Coronary artery (tissue), 2 donors: ENCODE results near the gene BRPF1.

Experiments
- DNase-seq: peaks from one replicate; pipeline ENCODE4 v3.0.0-alpha.2; 2017; ENCODE audit warnings: low spot score
- H3K27ac ChIP-seq, 2 donors: fragments of 200-600 bp; sonication (generic); one replicate each; pipeline ENCODE4 v1.5.1; 2016 to 2019
- H3K4me3 ChIP-seq: fragments of 200-600 bp; sonication (generic); 2 replicates; pipeline ENCODE4 v1.5.1; 2016; ENCODE audit warnings: mild to moderate bottlenecking, moderate library complexity
- TF ChIP-seq, protein P1 (sequence below): fragments of 200-600 bp; sonication (generic); IDR thresholded peaks from one replicate; pipeline ENCODE4 v1.5.1; 2019; ENCODE audit warnings: antibody characterized with exemption

Gene BRPF1

DNA sequence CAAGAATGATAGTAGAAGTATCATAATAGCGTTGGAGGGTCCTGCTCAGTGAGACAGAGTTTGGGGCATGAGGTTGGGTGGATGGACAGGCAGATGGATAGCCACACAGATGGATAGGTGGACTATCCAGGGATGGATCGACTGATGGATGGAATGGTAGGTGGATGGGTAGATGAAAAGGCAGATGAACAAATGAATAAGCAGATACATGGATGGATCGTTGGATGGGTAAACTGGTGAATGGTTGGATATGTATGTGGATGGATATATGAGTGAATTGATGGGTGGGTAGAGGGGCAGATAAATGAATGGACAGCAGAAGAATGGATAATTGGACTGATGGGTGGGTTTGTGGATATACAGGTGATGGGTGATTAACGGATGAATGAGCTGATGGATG is 18.4 kb upstream of the BRPF1 start:
- TF ChIP-seq, protein P1, sequence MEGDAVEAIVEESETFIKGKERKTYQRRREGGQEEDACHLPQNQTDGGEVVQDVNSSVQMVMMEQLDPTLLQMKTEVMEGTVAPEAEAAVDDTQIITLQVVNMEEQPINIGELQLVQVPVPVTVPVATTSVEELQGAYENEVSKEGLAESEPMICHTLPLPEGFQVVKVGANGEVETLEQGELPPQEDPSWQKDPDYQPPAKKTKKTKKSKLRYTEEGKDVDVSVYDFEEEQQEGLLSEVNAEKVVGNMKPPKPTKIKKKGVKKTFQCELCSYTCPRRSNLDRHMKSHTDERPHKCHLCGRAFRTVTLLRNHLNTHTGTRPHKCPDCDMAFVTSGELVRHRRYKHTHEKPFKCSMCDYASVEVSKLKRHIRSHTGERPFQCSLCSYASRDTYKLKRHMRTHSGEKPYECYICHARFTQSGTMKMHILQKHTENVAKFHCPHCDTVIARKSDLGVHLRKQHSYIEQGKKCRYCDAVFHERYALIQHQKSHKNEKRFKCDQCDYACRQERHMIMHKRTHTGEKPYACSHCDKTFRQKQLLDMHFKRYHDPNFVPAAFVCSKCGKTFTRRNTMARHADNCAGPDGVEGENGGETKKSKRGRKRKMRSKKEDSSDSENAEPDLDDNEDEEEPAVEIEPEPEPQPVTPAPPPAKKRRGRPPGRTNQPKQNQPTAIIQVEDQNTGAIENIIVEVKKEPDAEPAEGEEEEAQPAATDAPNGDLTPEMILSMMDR = no peak
- no peak for DNase-seq
- Histone ChIP-seq H3K27ac (no peak overlapping the region), H3K4me3 (no peak overlapping the region)

DNA sequence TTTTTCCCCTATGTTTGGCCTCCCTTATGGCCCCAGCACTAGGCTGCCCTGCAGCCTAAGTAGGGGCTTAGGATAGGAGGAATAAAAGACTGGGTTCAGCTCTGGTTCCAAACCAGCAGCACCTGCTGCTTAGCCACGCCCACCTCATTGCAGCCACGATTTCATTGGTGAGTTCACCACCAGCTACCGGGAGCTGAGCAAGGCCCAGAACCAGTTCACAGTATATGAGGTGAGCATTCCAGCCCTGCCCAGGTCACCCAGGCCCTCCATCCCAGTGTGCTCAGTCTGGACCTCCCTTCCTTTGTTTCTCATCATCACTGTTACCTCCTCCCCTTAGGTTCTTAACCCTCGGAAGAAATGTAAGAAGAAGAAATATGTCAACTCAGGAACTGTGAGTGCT is 16.4 kb upstream of the BRPF1 start:
- peak overlapping the region in 1 of 2 donors; percentile 47 for H3K27ac ChIP-seq
- no peak for DNase-seq
- TF ChIP-seq, protein P1 = no peak

DNA sequence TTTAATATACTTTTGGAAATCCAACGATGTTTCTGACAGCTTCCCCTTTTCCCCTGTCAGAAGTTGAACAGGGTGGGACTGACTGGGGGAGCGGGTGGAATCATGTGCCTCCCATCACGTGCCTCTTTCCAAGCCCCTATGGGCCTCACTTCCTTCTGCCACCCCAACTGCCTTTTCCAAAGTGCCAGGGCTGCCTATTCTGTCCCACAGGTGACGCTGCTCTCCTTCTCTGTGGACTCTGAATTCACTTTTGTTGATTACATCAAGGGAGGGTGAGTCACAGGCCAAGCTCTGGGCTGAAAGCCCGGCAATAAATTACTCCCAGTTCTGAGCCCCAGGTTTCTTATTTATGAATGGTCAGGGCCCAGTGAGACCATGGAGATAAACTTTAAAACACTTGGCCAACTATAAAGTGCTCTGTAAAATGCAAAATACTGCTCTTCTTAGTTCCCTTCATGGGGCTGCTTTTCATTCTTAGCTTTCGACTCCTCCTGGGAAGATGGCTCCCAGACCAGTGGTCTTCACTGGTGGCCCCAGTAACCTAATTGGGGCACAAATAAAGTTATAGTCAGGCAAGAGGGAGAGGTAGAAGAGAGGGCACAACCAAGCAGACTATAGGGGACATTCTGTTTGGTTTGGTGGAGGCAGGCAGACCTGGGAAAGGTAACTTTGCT is 15.6 kb upstream of the BRPF1 start:
- DNase-seq = no peak
- Histone ChIP-seq H3K27ac (no peak overlapping the region), H3K4me3 (no peak overlapping the region)
- TF ChIP-seq, protein P1 = peak; percentile 20

More for the DNA sequence above, 16.4 kb upstream of the BRPF1 start:
- no peak overlapping the region for H3K4me3 ChIP-seq

DNA sequence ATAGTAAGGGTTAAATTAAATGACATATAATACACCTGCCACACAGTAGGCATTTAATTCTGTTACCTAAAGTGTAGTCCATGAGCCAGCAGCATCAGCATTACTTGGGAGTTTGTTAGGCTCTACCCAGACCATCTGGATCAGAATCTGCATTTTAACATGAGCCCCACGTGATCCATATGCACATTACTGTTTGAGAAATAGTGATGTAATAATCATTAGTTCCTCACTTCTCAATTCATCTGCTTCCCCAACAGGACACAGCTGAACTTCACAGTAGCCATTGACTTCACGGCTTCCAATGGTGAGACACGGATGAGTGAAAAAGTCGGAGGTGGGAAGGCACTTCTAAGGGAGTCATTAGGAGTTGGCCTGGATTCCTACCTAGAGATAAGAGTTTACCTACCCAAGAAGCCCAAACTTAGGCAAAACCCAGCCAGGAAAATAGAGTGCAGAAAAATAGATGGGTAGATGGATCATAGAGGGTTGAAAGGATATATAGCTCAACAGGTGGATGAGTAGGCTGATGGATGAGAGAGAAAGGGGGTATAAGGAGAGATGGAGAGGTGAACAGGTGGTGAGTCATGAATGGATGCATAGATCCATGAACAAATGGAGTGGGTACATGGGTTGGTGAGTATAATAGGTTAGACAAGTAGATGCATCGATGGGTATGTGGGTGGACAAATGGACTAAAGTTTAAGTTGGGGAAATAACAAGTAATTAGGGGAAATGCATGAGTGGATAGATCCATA is 14.6 kb upstream of the BRPF1 start:
- no peak for DNase-seq
- Histone ChIP-seq H3K27ac (no peak overlapping the region), H3K4me3 (no peak overlapping the region)
- TF ChIP-seq, protein P1 = no peak

DNA sequence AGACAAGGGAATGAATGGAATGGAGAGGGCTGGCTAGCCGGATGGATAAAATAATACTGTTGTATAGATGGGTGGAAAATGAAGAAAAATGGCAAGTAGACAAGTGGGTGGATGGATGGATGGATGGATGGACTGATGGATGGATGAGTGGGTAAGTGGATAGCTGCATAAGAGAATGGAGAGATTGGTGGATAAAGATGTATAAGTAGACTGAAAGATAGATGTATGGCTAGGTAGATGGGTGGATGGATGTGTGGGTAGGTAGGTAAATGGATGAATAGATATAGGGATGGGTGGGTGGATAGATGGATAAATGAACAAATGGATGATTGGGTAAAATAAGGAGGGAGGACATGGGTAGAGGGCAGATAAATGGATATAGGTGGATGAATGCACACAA is 14.0 kb upstream of the BRPF1 start:
- Histone ChIP-seq H3K4me3 (no peak overlapping the region), H3K27ac (no peak overlapping the region)
- no peak for DNase-seq
- TF ChIP-seq, protein P1 = no peak

DNA sequence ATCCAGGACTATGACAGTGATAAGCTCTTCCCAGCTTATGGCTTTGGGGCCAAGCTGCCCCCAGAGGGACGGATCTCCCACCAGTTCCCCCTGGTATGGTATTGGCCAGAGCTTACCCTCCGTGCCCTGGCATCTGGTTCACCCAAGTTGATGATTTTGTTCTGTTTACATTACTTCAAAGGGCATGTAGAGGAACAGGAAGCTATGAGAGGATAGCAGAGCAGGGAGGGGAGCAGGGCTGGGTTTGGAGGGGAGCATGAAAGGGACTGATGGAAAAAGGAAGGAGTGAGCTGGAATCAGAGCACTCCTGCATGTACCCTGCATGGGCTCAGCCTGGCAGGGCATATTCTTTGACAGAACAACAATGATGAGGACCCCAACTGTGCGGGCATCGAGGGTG is 13.4 kb upstream of the BRPF1 start:
- TF ChIP-seq, protein P1 = no peak
- no peak overlapping the region for H3K27ac ChIP-seq
- DNase-seq = no peak

More for the DNA sequence above, 13.4 kb upstream of the BRPF1 start:
- H3K4me3 ChIP-seq = no peak overlapping the region
